OCI-LY7 (cell line): Measurements from ENCODE around the gene ZFP36L1.

ENCODE experiments used
- EZH2phosphoT487 ChIP-seq: fragments of 200-600 bp; sonication (generic); IDR thresholded peaks from 2 replicates; pipeline ENCODE4 v1.6.1; 2018; ENCODE audit warnings: low read depth, borderline replicate concordance, mild to moderate bottlenecking, mixed run types, antibody characterized with exemption, low read length, moderate library complexity, mixed read lengths
- TF ChIP-seq, protein P1 (sequence below): fragments of 200-600 bp; sonication (generic); conservative IDR thresholded peaks from 2 replicates; pipeline ENCODE4 v1.5.1; 2014; ENCODE audit warnings: mild to moderate bottlenecking, antibody characterized with exemption, low read length, moderate library complexity, mixed read lengths

GRCh38 chr14:68820999-68821683, 28.3 kb upstream of the ZFP36L1 start:
- no peak for TF ChIP-seq EZH2phosphoT487
- TF ChIP-seq, protein P1, sequence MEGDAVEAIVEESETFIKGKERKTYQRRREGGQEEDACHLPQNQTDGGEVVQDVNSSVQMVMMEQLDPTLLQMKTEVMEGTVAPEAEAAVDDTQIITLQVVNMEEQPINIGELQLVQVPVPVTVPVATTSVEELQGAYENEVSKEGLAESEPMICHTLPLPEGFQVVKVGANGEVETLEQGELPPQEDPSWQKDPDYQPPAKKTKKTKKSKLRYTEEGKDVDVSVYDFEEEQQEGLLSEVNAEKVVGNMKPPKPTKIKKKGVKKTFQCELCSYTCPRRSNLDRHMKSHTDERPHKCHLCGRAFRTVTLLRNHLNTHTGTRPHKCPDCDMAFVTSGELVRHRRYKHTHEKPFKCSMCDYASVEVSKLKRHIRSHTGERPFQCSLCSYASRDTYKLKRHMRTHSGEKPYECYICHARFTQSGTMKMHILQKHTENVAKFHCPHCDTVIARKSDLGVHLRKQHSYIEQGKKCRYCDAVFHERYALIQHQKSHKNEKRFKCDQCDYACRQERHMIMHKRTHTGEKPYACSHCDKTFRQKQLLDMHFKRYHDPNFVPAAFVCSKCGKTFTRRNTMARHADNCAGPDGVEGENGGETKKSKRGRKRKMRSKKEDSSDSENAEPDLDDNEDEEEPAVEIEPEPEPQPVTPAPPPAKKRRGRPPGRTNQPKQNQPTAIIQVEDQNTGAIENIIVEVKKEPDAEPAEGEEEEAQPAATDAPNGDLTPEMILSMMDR, result no peak
